Epithelial cell of esophagus (primary cell): ENCODE measurements around the gene FGGY.
A peak's percentile ranks its signal among the peaks of the same experiment; 100 is the strongest.

Experiments
- DNase-seq: peaks from one replicate; pipeline ENCODE4 v3.0.0; 2010; ENCODE audit warnings: low read depth
- H3K4me3 ChIP-seq: 2 replicates; pipeline ENCODE4 v1.5.1; 2011; ENCODE audit warnings: mild to moderate bottlenecking, low read length, control low read depth
- CTCF ChIP-seq: IDR thresholded peaks from 2 replicates; pipeline ENCODE4 v1.5.1; 2011; ENCODE audit warnings: low read depth, mild to moderate bottlenecking, low read length, control low read depth, inconsistent platforms; ENCODE audit not compliant: insufficient read depth; ENCODE audit errors: missing control alignments

The FGGY gene

GRCh38 chr1:59765011-59765730 lies 468.3 kb downstream of the FGGY start:
- no peak overlapping the region for H3K4me3 ChIP-seq
- DNase-seq = peak; percentile 96
- no peak for TF ChIP-seq CTCF

DNA sequence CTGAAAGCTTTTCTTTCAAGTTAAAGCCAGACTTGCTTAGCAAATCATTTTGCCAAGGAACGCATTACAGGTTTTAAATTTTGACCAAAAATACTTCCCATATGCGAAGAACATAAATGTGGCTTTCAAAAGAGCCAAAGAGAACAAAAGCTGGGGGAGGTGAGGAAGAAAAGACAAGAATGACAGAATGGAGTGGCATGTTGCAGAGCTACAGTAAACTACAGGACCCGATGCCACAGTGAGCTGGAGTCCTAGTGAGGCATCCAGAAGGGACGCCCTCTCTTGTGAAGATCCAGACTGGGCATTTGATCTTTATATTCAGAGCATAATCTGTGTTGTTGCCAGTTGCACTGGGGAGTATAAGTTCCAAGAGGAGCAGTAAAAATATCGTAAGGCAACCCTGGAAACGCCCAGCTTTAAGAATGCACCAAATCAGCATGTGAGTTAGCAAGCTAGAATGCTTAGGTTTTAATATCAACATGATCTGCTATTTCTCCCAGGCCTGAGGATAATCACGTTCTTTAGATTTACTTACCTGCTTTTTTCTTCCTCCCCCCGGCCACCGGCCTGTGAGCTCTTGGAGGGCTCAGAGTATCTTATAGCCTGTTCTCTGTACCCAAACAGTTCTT lies 469.4 kb downstream of the FGGY start:
- no peak for TF ChIP-seq CTCF
- no peak for DNase-seq
- no peak overlapping the region for H3K4me3 ChIP-seq

GRCh38 chr1:59767119-59767518 lies 470.2 kb downstream of the FGGY start:
- H3K4me3 ChIP-seq = no peak overlapping the region
- DNase-seq = peak; percentile 42
- no peak for TF ChIP-seq CTCF

GRCh38 chr1:59768792-59769735 lies 472.2 kb downstream of the FGGY start:
- DNase-seq = peak; percentile 91
- peak; percentile 5 for TF ChIP-seq CTCF
- no peak overlapping the region for H3K4me3 ChIP-seq

- no peak overlapping the region for H3K4me3 ChIP-seq
- no peak for DNase-seq
- no peak for TF ChIP-seq CTCF
Measured at GRCh38 chr1:59769736-59770095, 472.8 kb downstream of the FGGY start.

GRCh38 chr1:59771361-59771760 lies 474.5 kb downstream of the FGGY start:
- DNase-seq = no peak
- TF ChIP-seq CTCF = no peak
- H3K4me3 ChIP-seq = no peak overlapping the region
